Activated CD8-positive, alpha-beta memory T cell treated with anti-CD3 and anti-CD28 coated beads for 24 hours (primary cell): Measurements from ENCODE around the gene MAP3K1.
A peak's percentile ranks its signal among the peaks of the same experiment; 100 is the strongest.

Experiments
- DNase-seq: peaks from one replicate; pipeline ENCODE4 v3.0.0-alpha.2; 2020

The MAP3K1 gene

GRCh38 chr5:56850423-56850822 is 35.1 kb downstream of the MAP3K1 start:
- DNase-seq: no peak

GRCh38 chr5:56851258-56851941 is 36.1 kb downstream of the MAP3K1 start:
- DNase-seq: no peak

- no peak for DNase-seq
These were observed 37.1 kb downstream of the MAP3K1 start for GRCh38 chr5:56852228-56853000.

GRCh38 chr5:56853698-56854097 is 38.3 kb downstream of the MAP3K1 start:
- DNase-seq: no peak

- no peak for DNase-seq
These were observed 39.6 kb downstream of the MAP3K1 start for GRCh38 chr5:56854920-56855319.

GRCh38 chr5:56856541-56857178 is 41.3 kb downstream of the MAP3K1 start:
- no peak for DNase-seq

GRCh38 chr5:56858777-56859442 is 43.6 kb downstream of the MAP3K1 start:
- no peak for DNase-seq

- DNase-seq: no peak
These were observed 46.6 kb downstream of the MAP3K1 start for GRCh38 chr5:56861893-56862485.

GRCh38 chr5:56862909-56863308 is 47.6 kb downstream of the MAP3K1 start:
- DNase-seq: no peak

GRCh38 chr5:56871777-56872176 is 56.4 kb downstream of the MAP3K1 start:
- DNase-seq: no peak

- no peak for DNase-seq
These were observed 57.7 kb downstream of the MAP3K1 start for GRCh38 chr5:56873056-56873455.

- no peak for DNase-seq
These were observed 61.0 kb downstream of the MAP3K1 start for GRCh38 chr5:56876327-56876726.

- no peak for DNase-seq
These were observed 66.2 kb downstream of the MAP3K1 start for GRCh38 chr5:56881571-56881970.

GRCh38 chr5:56893251-56893951 is 78.1 kb downstream of the MAP3K1 start:
- DNase-seq: no peak

GRCh38 chr5:56896763-56897162 is 81.4 kb downstream of the MAP3K1 start:
- no peak for DNase-seq

GRCh38 chr5:56898213-56898612 is 82.9 kb downstream of the MAP3K1 start:
- no peak for DNase-seq

GRCh38 chr5:56900395-56900794 is 85.0 kb downstream of the MAP3K1 start:
- no peak for DNase-seq

- DNase-seq: peak; percentile 62
These were observed 85.7 kb downstream of the MAP3K1 start for GRCh38 chr5:56900858-56901578.

- DNase-seq: no peak
These were observed 93.6 kb downstream of the MAP3K1 start for GRCh38 chr5:56908942-56909293.

- DNase-seq: peak; percentile 96
These were observed 94.2 kb downstream of the MAP3K1 start, which contains the start of gene SETD9 for GRCh38 chr5:56909294-56910209. SETD9 (plus strand) TSS chr5:56909596; CDS start chr5:56909646, 50 bp downstream.
